Adrenal gland (tissue), 12 donors: Measurements from ENCODE around the gene KLC3. TPM values are rescaled to one million over a fixed set of nuclear protein-coding genes. Genes with fewer than 3 reads are reported as not detected.
"Not testable (repeated sequence)": the region's sequence is repeated elsewhere in the genome, so short reads cannot be mapped to it uniquely, and the experiment has no call there.

Experiments
- DNase-seq, 7 donors: peaks; one replicate each; pipeline ENCODE4 v3.0.0-alpha.2; 2019 to 2020
- H3K27ac ChIP-seq, 5 donors: fragments of 200-600 bp; sonication (generic) in 4 of 5; 1 replicate in 3 of 5; 2 replicates in 2 of 5; pipeline versions ENCODE4 v1.5.1 to v1.8.0; 2016 to 2020; ENCODE audit warnings: mild to moderate bottlenecking in 1 of 5
- H3K27me3 ChIP-seq: fragments of 200-600 bp; 2 replicates; pipeline ENCODE4 v1.8.0; 2021
- H3K36me3 ChIP-seq, 2 donors: fragments of 200-600 bp; replicated peaks in 1 of 2; 1 replicate in 1 of 2; 2 replicates in 1 of 2; pipeline versions ENCODE4 v1.5.1 to v1.8.0; 2018 to 2022
- H3K4me1 ChIP-seq, 2 donors: fragments of 200-600 bp; replicated peaks in 1 of 2; 1 replicate in 1 of 2; 2 replicates in 1 of 2; pipeline versions ENCODE4 v1.5.1 to v1.8.0; 2018 to 2021
- H3K4me3 ChIP-seq, 4 donors: fragments of 200-600 bp; sonication (generic) in 3 of 4; one replicate each; pipeline ENCODE4 v1.5.1; 2016 to 2018
- H3K9me3 ChIP-seq, 3 donors: fragments of 200-600 bp; sonication (generic) in 1 of 3; replicated peaks in 1 of 3; 1 replicate in 2 of 3; 2 replicates in 1 of 3; pipeline versions ENCODE4 v1.5.1 to v1.8.0; 2016 to 2021
- POLR2A ChIP-seq, 2 donors: fragments of 450-650 bp; IDR thresholded peaks; one replicate each; pipeline ENCODE4 v1.6.1; 2017; ENCODE audit warnings: antibody characterized with exemption in 2 of 2, mild to moderate bottlenecking in 2 of 2, moderate library complexity in 1 of 2
- WGBS, 4 donors: extraction: QIAGEN DNeasy Blood & Tissue Kit in 2 of 4; methylation state at CpG; one replicate each; pipeline versions ENCODE4 v1.1.5 to v1.1.7; 2013 to 2017; 5-methylcytosine and 5-hydroxymethylcytosine counted together
- intact Hi-C, 2 donors: fragments of 100-400 bp; cut with DNase I; formaldehyde crosslinking; loops; one replicate each; pipeline versions ENCODE4 v1.14.1 to v1.15.0; 2022 to 2023
- polyA plus RNA-seq, 3 donors: library from polyadenylated mRNA; stranded (reverse); fragments of 200-250 nt in 2 of 3; fragments of 350-450 nt in 1 of 3; fragmentation: Illumina TruSeq in 1 of 3; extraction: RNeasy Lipid Tissue Mini Kit (QIAGEN cat#74804) in 1 of 3; gene quantifications; one replicate each; pipeline ENCODE4 v1.2.3, GENCODE V29; 2013 to 2014
- total RNA-seq, 9 donors: library from RNA; depleted of rRNA in 4 of 9; stranded (reverse); fragments of >200 nt in 4 of 9; fragments of 120-200 nt in 1 of 9; fragmentation: NEBNext Ultra II Directional in 1 of 9; extraction: Animal tissue kit (Norgen Biotek cat#: 25700) in 1 of 9; gene quantifications; one replicate each; pipeline versions ENCODE4 v1.1.0 to v1.2.4, GENCODE V29; 2013 to 2023
- TF ChIP-seq, protein P1 (sequence below), 6 experiments: fragments of 450-650 bp in 4 of 6; fragments of 200-600 bp in 2 of 6; sonication (generic) in 1 of 6; IDR thresholded peaks; 1 replicate in 5 of 6; 2 replicates in 1 of 6; pipeline versions ENCODE4 v1.5.1 to v1.8.0; 2016 to 2021; ENCODE audit warnings: antibody characterized with exemption in 6 of 6, mild to moderate bottlenecking in 2 of 6, moderate library complexity in 1 of 6
- donor health status: healthy with polysubstance abuse.
- donor health status: Bipolar disorder and iron deficiency.
- donor health status: DM: yes; HTN: yes; CAD: no.
- donor health status: DM: no; HTN: no; CAD: no.
- donor health status: DM: no; HTN: no; CAD: no.
- donor health status: DM: yes; HTN: yes; CAD: no.

The KLC3 gene
- total and polyA plus RNA-seq, 12 donors, result 0.16 to 0.30 (median 0.17) TPM; not detected in 7

DNA sequence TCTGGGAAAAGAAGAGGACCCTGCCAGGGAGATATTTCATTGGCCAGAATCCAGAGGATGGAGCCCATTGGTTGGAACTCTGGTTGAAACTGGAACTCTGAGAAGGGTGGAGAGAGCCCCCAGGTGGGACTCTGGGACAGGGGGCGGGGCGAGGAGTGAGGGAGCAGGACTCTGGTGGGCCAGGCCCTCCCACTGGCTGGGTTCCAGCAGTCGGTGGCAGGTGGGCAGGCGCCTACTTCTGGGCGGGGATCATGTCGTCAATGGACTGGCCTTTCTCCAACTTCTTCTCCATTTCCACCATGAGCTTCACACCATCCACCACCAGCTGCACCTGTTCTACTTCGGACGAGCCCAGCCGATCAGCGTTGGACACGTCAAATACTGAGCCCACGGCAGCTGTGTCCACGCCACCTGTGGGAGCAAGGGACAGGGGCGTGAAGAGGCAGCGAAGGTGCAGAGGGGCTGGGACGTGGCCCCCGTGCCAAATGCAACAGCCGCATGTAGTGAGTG lies 34.0 kb upstream of the KLC3 start:
- WGBS, 4 donors, result 71 to 77% (median 72%) methylated on average over 16 to 18 of the region's 18 CpGs
- Histone ChIP-seq H3K9me3 (no peaks in the 10 kb centered on the region), H3K36me3 (no peaks in the 10 kb centered on the region), H3K27ac (no peak overlapping the region), H3K27me3 (no peaks in the 10 kb centered on the region), H3K4me3 (no peak overlapping the region), H3K4me1 (no peaks in the 10 kb centered on the region)
- TF ChIP-seq, protein P1, sequence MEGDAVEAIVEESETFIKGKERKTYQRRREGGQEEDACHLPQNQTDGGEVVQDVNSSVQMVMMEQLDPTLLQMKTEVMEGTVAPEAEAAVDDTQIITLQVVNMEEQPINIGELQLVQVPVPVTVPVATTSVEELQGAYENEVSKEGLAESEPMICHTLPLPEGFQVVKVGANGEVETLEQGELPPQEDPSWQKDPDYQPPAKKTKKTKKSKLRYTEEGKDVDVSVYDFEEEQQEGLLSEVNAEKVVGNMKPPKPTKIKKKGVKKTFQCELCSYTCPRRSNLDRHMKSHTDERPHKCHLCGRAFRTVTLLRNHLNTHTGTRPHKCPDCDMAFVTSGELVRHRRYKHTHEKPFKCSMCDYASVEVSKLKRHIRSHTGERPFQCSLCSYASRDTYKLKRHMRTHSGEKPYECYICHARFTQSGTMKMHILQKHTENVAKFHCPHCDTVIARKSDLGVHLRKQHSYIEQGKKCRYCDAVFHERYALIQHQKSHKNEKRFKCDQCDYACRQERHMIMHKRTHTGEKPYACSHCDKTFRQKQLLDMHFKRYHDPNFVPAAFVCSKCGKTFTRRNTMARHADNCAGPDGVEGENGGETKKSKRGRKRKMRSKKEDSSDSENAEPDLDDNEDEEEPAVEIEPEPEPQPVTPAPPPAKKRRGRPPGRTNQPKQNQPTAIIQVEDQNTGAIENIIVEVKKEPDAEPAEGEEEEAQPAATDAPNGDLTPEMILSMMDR (IDR thresholded peaks at IDR 0.05), result no peak
- no peak for TF ChIP-seq POLR2A (IDR thresholded peaks at IDR 0.05)
- DNase-seq, result no peak
- intact Hi-C loops, result no loop called here

DNA sequence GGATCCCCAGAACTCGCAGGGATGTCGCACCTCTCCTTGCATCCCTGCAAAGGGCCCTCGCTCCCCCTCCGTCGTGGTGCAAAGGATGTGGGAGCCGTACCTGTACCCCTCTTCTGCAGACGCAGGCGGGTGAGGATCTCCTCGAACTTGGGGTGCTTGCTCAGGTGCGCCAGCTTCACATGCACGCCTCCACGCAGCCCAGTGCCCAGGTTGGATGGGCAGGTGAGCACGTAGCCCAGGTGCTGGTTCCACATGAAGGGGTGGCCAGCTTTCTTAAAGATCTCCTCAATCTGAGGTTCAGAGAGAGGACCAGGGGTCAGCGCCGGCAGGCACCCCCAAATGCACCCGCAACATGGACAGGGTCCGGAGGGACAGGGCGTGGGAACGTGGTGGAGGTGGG lies 33.2 kb upstream of the KLC3 start:
- no peak for DNase-seq
- H3K36me3 ChIP-seq, result no peaks in the 10 kb centered on the region
- intact Hi-C loops, result no loop called here

DNA sequence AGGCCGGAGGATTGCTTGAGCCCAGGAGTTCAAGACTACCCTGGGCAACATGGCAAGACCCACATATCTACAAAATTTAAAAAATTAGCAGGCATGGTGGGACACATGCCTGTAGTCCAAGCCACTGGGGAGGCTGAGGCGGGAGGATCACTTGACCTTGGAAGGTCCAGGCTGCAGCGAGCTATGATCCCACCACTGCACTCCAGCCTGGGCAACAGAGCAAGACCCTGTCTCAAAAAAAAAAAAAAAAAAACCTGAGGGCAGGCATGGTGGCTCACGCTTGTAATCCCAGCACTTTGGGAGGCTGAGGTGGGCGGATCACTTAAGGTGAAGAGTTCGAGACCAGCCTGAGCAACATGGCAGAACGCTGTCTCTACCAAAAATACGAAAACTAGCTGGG lies 31.2 kb upstream of the KLC3 start:
- H3K36me3 ChIP-seq, H3K27ac ChIP-seq, DNase-seq, H3K4me3 ChIP-seq, H3K27me3 ChIP-seq, intact Hi-C loops, H3K9me3 ChIP-seq, H3K4me1 ChIP-seq: not testable (repeated sequence)
- WGBS, 4 donors, result 92 to 95% (median 93%) methylated on average over 8 of the region's 8 CpGs

More for the DNA sequence above, 33.2 kb upstream of the KLC3 start:
- Histone ChIP-seq H3K4me3 (no peak overlapping the region), H3K9me3 (no peaks in the 10 kb centered on the region), H3K27ac (no peak overlapping the region), H3K4me1 (no peaks in the 10 kb centered on the region), H3K27me3 (no peaks in the 10 kb centered on the region)
- TF ChIP-seq, protein P1 (IDR thresholded peaks at IDR 0.05), result no peak
- TF ChIP-seq POLR2A (IDR thresholded peaks at IDR 0.05), result no peak
- 78 to 89% (median 86%) methylated on average over 13 to 19 of the region's 19 CpGs for WGBS, 4 donors

DNA sequence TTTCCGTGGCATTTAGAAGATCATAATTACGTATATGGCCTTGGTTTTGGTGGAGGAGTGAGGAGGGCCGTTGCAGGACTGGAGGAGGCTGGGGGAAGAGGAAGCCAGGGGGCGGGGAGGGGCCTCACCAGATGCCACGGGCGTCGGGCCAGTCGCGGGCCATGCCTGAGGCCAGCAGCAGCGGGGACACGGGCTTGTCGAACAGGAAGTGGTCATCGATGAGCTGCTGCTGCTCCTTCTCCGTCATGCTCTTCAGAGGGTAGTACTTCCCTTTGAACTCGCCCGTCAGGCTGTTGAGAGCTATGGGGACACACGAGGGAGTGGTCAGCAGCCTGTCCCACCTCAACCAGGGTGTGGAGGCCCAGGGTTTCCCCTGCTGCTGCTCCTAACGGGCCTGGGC lies 28.9 kb upstream of the KLC3 start:
- Histone ChIP-seq H3K27ac (no peak overlapping the region), H3K4me3 (no peak overlapping the region), H3K36me3 (no peaks in the 10 kb centered on the region), H3K27me3 (peaks cover 15% of the 10 kb centered on the region), H3K9me3 (no peaks in the 10 kb centered on the region), H3K4me1 (no peaks in the 10 kb centered on the region)
- peak in 1 of 7 donors; percentile 17 for DNase-seq
- TF ChIP-seq, protein P1 (IDR thresholded peaks at IDR 0.05), result no peak
- no peak for TF ChIP-seq POLR2A (IDR thresholded peaks at IDR 0.05)
- 38 to 50% (median 43%) methylated on average over 9 to 18 of the region's 18 CpGs for WGBS, 4 donors
- intact Hi-C loops, result no loop called here

DNA sequence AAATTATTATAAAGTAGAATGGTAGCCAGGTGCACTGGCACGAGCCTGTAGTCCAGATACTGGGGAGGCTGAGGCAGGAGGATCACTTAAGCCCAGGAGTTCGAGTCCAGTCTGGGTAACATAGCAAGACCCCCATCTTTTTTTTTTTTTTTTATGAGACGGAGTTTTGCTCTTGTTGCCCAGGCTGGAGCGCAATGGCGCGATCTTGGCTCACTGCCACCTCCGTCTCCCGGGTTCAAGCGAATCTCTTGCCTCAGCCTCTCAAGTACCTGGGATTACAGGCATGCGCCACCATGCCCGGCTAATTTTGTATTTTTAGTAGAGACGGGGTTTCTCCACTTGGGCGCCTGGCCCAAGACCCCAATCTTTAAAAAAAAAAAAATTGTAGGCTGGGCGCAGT lies 28.3 kb upstream of the KLC3 start:
- not testable (repeated sequence) for H3K4me1 ChIP-seq
- 88 to 95% (median 91%) methylated on average over 14 of the region's 14 CpGs for WGBS, 4 donors

More for the DNA sequence above, 28.3 kb upstream of the KLC3 start:
- peaks cover 15% of the 10 kb centered on the region for H3K27me3 ChIP-seq
- H3K4me3 ChIP-seq, H3K27ac ChIP-seq, DNase-seq, H3K9me3 ChIP-seq, intact Hi-C loops, H3K36me3 ChIP-seq: not testable (repeated sequence)
